Measurements from ENCODE around the gene WFDC1. TPM values are rescaled to one million over a fixed set of nuclear protein-coding genes. Genes with fewer than 3 reads are reported as not detected.

WFDC1 gene
- 1.8 TPM for polyA plus RNA-seq (ENCODE audit: insufficient read length)

DNA sequence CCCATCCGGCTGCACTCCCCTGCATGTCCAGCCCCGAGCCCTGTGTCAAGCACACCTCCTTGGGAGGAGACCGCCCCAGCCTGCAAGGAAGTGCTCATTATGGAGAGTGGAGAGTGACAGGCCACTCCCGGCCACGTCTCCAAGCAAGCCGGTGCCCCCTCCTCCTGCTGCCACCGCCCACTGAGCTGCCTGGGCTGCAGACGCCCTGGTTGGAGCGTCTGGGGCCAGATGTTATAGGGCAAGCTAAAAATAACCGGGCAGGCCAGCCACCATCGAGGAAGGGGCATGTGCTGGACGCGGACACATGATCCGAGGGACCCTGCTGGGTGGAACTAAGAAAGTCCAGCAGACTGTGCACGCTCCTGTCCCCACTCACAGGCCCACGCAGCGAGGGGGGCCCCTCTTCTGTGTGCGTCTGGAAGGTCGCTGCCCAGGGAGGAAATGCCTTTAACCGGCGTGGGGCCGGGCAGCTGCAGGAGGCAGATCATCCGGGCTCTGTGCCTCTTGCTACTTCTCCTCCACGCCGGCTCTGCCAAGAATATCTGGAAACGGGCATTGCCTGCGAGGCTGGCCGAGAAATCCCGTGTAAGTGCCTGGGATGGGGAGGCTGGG lies at the start of gene WFDC1:
Gene WFDC1, plus strand, starts transcription at position 348 of the 612 bp plus-strand sequence. Its CDS starts 94 bp downstream, at position 442.
- DNase-seq (ENCODE audit: low read depth) = no peak

GRCh38 chr16:84245956-84246678 lies 48.6 kb upstream of the WFDC1 start:
- DNase-seq (ENCODE audit: low read depth) = no peak

- no peak for DNase-seq (ENCODE audit: low read depth)
These were observed 48.0 kb upstream of the WFDC1 start for GRCh38 chr16:84246679-84247077.

DNA sequence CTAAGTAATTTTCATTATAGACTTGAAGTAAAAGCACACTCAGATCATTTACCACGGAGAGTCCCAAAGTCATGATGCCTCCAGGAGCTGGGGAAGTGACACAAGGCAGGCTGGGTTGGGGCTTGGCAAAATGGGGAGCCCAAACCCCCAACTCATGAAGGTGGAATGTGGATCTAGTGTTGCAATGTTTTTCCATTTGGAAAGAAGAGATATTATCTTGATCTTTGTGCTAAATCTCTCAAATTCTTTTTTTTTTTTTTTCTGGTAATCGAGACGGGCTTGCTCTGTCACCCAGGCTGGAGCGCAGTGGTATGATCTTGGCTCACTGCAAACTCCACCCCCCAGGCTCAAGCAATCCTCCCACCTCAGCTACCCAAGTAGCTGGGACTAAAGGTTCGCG lies 47.3 kb upstream of the WFDC1 start:
- DNase-seq (ENCODE audit: low read depth) = no peak

GRCh38 chr16:84247844-84248243 lies 46.8 kb upstream of the WFDC1 start:
- no peak for DNase-seq (ENCODE audit: low read depth)

DNA sequence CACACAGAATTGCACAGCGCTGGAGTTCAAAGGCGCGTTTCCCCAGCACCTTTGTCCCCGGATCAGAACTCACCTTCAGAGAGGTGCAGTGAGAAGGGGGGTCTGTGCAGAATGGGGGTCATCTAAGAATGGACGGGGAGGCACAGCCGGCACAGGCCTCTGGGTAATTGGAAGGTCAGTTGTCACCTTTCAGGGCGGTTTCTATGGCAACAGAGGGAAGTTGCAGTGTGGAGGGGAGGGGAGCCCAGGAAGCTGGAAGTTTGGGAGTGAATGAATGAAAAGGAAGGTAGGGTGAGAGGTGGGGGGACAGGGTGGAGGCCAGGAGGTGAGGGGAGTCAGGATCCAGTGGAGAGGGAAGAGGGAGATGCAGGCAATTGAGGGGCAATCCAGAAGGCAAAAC lies 42.5 kb upstream of the WFDC1 start:
- no peak for DNase-seq (ENCODE audit: low read depth)

- DNase-seq (ENCODE audit: low read depth) = no peak
These were observed 41.5 kb upstream of the WFDC1 start for GRCh38 chr16:84253173-84253572.

- DNase-seq (ENCODE audit: low read depth) = no peak
These were observed 40.6 kb upstream of the WFDC1 start for GRCh38 chr16:84254062-84254461.

GRCh38 chr16:84255050-84255810 lies 39.4 kb upstream of the WFDC1 start:
- DNase-seq (ENCODE audit: low read depth) = no peak

GRCh38 chr16:84258266-84258665 lies 36.4 kb upstream of the WFDC1 start:
- no peak for DNase-seq (ENCODE audit: low read depth)

GRCh38 chr16:84259691-84260090 lies 35.0 kb upstream of the WFDC1 start:
- DNase-seq (ENCODE audit: low read depth) = no peak

- DNase-seq (ENCODE audit: low read depth) = no peak
These were observed 33.7 kb upstream of the WFDC1 start for GRCh38 chr16:84260766-84261554.

DNA sequence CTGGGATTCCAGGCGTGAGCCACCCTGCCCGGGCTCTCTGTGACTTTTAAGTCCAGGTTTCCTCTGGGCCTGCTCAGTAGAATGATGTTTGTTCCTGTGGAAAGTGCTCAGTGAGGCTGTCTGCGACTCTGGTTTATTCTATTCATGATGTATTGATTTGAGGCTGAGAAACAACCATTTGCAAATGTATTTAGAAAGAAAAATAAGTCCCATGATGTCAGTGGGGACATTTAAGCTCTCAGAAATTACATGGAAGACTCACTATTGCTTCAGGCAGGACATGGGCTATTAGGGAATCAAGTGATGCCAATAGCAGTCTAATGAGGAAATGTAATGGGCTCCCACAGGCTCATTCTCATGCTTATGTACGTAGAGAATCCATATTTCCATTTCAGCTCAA lies 32.6 kb upstream of the WFDC1 start:
- no peak for DNase-seq (ENCODE audit: low read depth)

GRCh38 chr16:84262939-84263338 lies 31.7 kb upstream of the WFDC1 start:
- DNase-seq (ENCODE audit: low read depth) = no peak

DNA sequence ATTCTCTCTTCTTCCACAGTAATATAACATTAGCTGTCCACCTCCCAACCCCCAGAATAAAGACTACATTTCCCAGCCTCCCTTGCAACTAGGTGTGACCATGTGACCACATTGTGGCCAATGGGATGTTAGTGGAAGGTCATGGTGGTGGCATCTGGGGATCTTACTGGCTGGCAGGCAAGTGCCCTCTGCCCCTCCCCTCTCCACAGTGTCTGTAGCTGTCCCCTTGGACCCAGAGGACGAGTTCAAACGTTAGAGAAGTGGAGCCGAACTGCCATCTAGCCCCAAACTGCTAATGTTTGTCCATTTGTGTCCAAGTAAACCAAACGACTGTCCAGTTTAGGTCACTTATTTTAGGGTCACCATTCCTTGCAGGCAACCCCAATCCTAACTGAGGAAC lies 28.2 kb upstream of the WFDC1 start:
- no peak for DNase-seq (ENCODE audit: low read depth)

DNA sequence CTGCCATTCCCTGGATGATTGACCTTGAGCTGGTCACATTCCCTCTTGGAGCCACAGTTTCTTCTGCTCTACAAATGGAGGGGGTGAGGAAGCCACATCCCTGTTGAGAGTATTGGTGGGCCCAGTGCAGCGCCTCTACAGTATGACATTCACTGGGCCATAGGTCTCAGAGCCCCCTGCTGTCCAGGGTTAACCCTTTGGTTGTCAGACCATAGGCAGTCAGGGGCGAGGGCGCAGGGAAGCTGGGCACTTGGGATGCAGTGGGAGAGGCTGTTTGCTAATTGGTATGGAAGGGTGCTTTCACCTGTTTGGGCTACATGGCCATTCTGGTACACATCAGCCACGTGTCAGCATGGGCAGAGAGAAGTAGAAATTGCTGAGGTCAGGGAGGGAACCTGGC lies 27.3 kb upstream of the WFDC1 start:
- no peak for DNase-seq (ENCODE audit: low read depth)

GRCh38 chr16:84268291-84269040 lies 26.2 kb upstream of the WFDC1 start:
- DNase-seq (ENCODE audit: low read depth) = no peak

GRCh38 chr16:84270071-84270470 lies 24.6 kb upstream of the WFDC1 start:
- DNase-seq (ENCODE audit: low read depth) = no peak

DNA sequence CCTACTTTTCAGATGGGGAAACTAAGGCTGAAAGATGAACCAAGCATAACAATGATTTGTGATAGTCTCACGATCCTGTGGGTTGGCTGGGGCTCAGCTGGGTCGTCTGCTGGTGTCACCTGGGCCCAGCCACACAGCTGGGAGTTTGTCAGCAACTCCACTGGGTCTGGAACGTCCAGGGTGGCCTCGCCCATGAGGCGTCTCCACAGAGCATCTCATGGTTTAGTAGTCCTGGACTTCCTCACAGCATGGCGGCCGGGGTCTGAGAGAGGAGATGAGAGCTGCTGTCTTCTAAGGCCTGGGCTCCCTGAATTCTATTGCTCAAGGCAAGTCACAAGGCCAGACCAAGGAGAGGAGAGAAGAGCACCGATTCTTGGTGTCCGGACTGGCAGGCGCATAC lies 24.1 kb upstream of the WFDC1 start:
- DNase-seq (ENCODE audit: low read depth) = no peak

DNA sequence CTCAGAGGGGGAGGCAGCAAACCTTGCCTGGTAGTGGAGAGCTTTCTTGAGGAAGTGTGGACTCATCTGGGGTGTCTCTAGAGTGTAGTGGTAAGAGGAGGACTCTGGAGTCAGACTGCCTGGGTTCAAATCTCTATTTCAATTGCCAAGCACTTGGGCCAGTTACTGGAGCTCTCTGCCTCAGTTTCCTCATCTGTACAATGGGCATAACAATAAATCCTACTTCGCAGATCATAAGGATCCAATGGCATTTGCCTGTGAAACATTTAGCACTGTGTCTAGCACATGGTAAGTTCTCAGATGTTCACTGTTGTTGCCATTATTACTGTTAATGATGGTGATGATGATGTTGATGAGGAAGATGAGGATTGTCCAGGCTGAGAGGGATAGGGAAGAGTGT lies 23.6 kb upstream of the WFDC1 start:
- DNase-seq (ENCODE audit: low read depth) = no peak

GRCh38 chr16:84271866-84272265 lies 22.8 kb upstream of the WFDC1 start:
- DNase-seq (ENCODE audit: low read depth) = no peak

Data from forelimb muscle (tissue), 1 donor.